ENCODE data around the gene KAT8. TPM values are rescaled to one million over a fixed set of nuclear protein-coding genes. Genes with fewer than 3 reads are reported as not detected.
"Not testable (repeated sequence)": the region's sequence is repeated elsewhere in the genome, so short reads cannot be mapped to it uniquely, and the experiment has no call there.

The KAT8 gene
- total RNA-seq, 1 experiment from 2014 or later, result 42.0 TPM

GRCh38 chr16:31136287-31136662, 18.8 kb downstream of the KAT8 start:
- Mint-ChIP-seq H3K36me3 (ENCODE audit: insufficient read depth, unreplicated experiment) (peaks cover 19% of the 10 kb centered on the region), H3K27ac (ENCODE audit: low read depth, unreplicated experiment) (peak overlapping the region; percentile 6), H3K4me1 (ENCODE audit: insufficient read depth, unreplicated experiment) (peaks cover 34% of the 10 kb centered on the region)

GRCh38 chr16:31136822-31137499, 19.5 kb downstream of the KAT8 start:
- CTCF ChIA-PET, result interaction anchor here (0.6 to 2.0 kb wide), 10 partner anchors 19 to 323 kb away, joined by 3 to 7 read pairs (median 3); partner anchors contain the start of gene KAT8
- H3K9me3 Mint-ChIP-seq (ENCODE audit: unreplicated experiment); BruUV-seq (replicated peaks); H3K27me3 Mint-ChIP-seq (ENCODE audit: insufficient read depth, unreplicated experiment); H3K27ac Mint-ChIP-seq (ENCODE audit: low read depth, unreplicated experiment); intact Hi-C loops (cut with micrococcal nuclease); H3K4me3 Mint-ChIP-seq (ENCODE audit: unreplicated experiment); DNase-seq (ENCODE audit: unreplicated experiment): not testable (repeated sequence)
- H3K36me3 Mint-ChIP-seq (ENCODE audit: insufficient read depth, unreplicated experiment), result peaks cover 18% of the 10 kb centered on the region
- H3K4me1 Mint-ChIP-seq (ENCODE audit: insufficient read depth, unreplicated experiment), result peaks cover 38% of the 10 kb centered on the region
- POLR2A ChIA-PET, result interaction anchor here (0.6 to 12.0 kb wide), 4 partner anchors 18 to 63 kb away, joined by 3 to 201 read pairs (median 16); partner anchors contain the start of genes FUS, KAT8, ZNF646 and ZNF668

More at GRCh38 chr16:31136287-31136662, 18.8 kb downstream of the KAT8 start:
- ChIA-PET CTCF (interaction anchor here (0.6 to 2.0 kb wide), 7 partner anchors 18 to 312 kb away, joined by 3 to 7 read pairs (median 3); partner anchors contain the start of gene KAT8), POLR2A (interaction anchor here (0.6 to 12.0 kb wide), 8 partner anchors 9 to 322 kb away, joined by 3 to 201 read pairs (median 8); partner anchors contain the start of genes ARMC5, BCKDK, FUS and KAT8)
- no peak for TF ChIP-seq CTCF (IDR thresholded peaks at IDR 0.05; ENCODE audit: unreplicated experiment)
- no peak for DNase-seq (ENCODE audit: unreplicated experiment)
- Mint-ChIP-seq H3K9me3 (ENCODE audit: unreplicated experiment) (no peaks in the 10 kb centered on the region), H3K27me3 (ENCODE audit: insufficient read depth, unreplicated experiment) (no peaks in the 10 kb centered on the region), H3K4me3 (ENCODE audit: unreplicated experiment) (peak overlapping the region; percentile 85)
- intact Hi-C loops (cut with micrococcal nuclease), result no loop called here
- BruUV-seq (replicated peaks), result no TSS peak

GRCh38 chr16:31138621-31139578, 21.4 kb downstream of the KAT8 start:
- ChIA-PET CTCF (interaction anchor here (0.6 to 1.2 kb wide), 5 partner anchors 37 to 759 kb away, joined by 3 to 4 read pairs (median 4); no protein-coding TSS in a partner anchor), POLR2A (interaction anchor here (0.7 to 12.0 kb wide), 8 partner anchors 10 to 1049 kb away, joined by 3 to 201 read pairs (median 4); partner anchors contain the start of genes ARMC5, FUS, KAT8 and ZNF646)
- Mint-ChIP-seq H3K9me3 (ENCODE audit: unreplicated experiment) (no peaks in the 10 kb centered on the region), H3K4me1 (ENCODE audit: insufficient read depth, unreplicated experiment) (peaks cover 33% of the 10 kb centered on the region), H3K4me3 (ENCODE audit: unreplicated experiment) (peak overlapping the region; percentile 66), H3K27ac (ENCODE audit: low read depth, unreplicated experiment) (peak overlapping the region; percentile 9), H3K27me3 (ENCODE audit: insufficient read depth, unreplicated experiment) (no peaks in the 10 kb centered on the region), H3K36me3 (ENCODE audit: insufficient read depth, unreplicated experiment) (peaks cover 2% of the 10 kb centered on the region)
- DNase-seq (ENCODE audit: unreplicated experiment), result peak; percentile 83
- intact Hi-C loops (cut with micrococcal nuclease), result no loop called here
- no peak for TF ChIP-seq CTCF (IDR thresholded peaks at IDR 0.05; ENCODE audit: unreplicated experiment)
- BruUV-seq (replicated peaks), result no TSS peak

GRCh38 chr16:31141071-31141469, 23.6 kb downstream of the KAT8 start:
- H3K36me3 Mint-ChIP-seq (ENCODE audit: insufficient read depth, unreplicated experiment); BruUV-seq (replicated peaks); H3K9me3 Mint-ChIP-seq (ENCODE audit: unreplicated experiment); DNase-seq (ENCODE audit: unreplicated experiment); H3K27me3 Mint-ChIP-seq (ENCODE audit: insufficient read depth, unreplicated experiment): not testable (repeated sequence)
- H3K4me1 Mint-ChIP-seq (ENCODE audit: insufficient read depth, unreplicated experiment), result peaks cover 24% of the 10 kb centered on the region
- peak overlapping the region; percentile 51 for H3K27ac Mint-ChIP-seq (ENCODE audit: low read depth, unreplicated experiment)
- intact Hi-C loops (cut with micrococcal nuclease), result loop anchor here (5.0 kb wide), 2 partner anchors 36 to 109 kb away; partner anchors contain the start of gene STX4
- POLR2A ChIA-PET, result interaction anchor here (0.7 to 3.4 kb wide), 13 partner anchors 10 to 321 kb away, joined by 3 to 76 read pairs (median 7); partner anchors contain the start of genes ARMC5, FUS, KAT8 and STX4
- peak overlapping the region; percentile 71 for H3K4me3 Mint-ChIP-seq (ENCODE audit: unreplicated experiment)
- CTCF ChIA-PET, result interaction anchor here (0.6 to 3.8 kb wide), 8 partner anchors 12 to 302 kb away, joined by 3 to 29 read pairs (median 6); partner anchors contain the start of genes HSD3B7, KAT8 and ZNF843
